ENCODE measurements around the gene TUBB8B.
"Not testable (repeated sequence)": the region's sequence is repeated elsewhere in the genome, so short reads cannot be mapped to it uniquely, and the experiment has no call there.

TUBB8B gene

DNA sequence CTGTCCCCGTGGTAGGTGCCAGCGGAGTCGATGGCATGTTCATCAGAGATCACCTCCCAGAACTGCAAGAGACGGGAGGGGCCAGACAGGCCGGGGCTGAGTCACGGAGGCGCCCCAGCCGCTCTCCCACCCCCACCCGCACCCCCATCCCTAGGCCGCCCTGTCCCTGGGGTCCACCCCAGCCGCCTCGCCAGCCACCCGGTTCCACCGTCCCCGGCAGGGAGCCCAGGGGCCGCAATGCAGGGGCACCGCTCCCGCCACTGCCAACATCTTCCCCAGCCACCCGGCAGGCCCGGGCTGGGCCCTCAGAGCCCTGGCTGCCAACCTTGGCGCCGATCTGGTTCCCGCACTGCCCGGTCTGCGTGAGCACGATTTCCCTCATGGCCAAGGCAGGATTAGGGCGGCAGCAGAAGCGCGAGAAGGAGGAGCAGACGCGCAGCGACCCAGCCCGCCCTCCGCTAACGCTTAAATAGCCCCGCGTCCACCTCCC is at the start of gene TUBB8B:
Gene TUBB8B, minus strand, starts transcription at position 440 of the 490 bp plus-strand sequence. Its CDS starts 58 bp downstream, at position 382.
- not testable (repeated sequence) for DNase-seq (ENCODE audit: low read depth in 2 of 2)

- DNase-seq (ENCODE audit: low read depth in 2 of 2): not testable (repeated sequence)
Measured at GRCh38 chr18:97252-97914, 48.0 kb upstream of the TUBB8B start.

- DNase-seq (ENCODE audit: low read depth in 2 of 2): not testable (repeated sequence)
Measured at GRCh38 chr18:96767-97131, 47.3 kb upstream of the TUBB8B start.

DNA sequence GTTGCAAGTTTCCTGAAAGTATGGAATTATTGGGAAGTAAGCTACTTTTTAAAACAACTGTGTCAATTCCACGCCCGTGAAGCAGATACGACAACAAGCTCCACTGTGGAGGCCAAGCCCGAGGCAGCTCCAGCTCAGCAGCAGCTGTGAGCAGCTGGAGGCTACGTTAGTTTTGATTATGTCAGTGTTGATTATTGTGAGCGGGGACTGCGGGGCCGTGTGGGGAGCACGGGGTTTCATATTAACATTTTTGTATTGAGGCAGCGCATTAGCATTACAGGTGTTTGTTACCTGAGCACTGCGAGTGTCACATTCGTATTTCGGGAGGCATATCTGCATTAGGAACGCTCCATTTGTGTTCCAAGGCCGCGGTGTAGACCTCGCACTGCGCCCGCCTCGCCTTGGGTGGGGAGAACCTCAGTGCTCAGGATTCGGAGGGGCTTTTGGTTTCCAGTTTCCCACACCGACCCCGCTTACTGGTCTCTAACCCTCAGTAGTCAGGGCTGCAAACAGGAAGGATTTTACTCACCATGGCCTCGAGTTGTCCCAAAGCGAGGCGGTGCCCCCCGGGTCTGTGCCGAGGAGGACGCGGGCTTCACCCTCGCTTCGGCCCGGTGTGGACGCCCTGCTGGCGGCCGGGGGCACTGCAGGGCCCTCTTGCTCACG is 46.8 kb upstream of the TUBB8B start:
- not testable (repeated sequence) for DNase-seq (ENCODE audit: low read depth in 2 of 2)

- not testable (repeated sequence) for DNase-seq (ENCODE audit: low read depth in 2 of 2)
Measured at GRCh38 chr18:95580-95979, 46.2 kb upstream of the TUBB8B start.

GRCh38 chr18:93897-94408 is 44.5 kb upstream of the TUBB8B start:
- DNase-seq (ENCODE audit: low read depth in 2 of 2): not testable (repeated sequence)

DNA sequence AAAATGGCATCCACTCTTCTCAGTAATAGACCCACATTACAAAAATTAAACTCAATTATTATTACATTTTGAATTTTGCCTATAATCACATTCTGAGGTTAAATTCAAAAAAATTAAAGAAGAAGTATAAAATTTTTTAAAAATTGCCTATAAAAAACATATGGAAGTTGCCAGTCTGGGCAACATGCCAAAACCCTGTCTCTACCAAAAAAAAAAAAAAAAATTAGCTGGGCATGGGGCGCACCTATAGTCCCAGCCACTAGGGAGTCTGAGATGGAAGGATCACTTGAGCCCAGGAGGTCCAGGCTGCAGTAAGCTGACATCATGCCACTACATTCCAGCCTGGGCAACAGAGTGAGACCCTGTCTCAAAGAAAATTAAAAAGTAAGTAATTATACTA is 42.1 kb upstream of the TUBB8B start:
- DNase-seq (ENCODE audit: low read depth in 2 of 2): not testable (repeated sequence)

DNA sequence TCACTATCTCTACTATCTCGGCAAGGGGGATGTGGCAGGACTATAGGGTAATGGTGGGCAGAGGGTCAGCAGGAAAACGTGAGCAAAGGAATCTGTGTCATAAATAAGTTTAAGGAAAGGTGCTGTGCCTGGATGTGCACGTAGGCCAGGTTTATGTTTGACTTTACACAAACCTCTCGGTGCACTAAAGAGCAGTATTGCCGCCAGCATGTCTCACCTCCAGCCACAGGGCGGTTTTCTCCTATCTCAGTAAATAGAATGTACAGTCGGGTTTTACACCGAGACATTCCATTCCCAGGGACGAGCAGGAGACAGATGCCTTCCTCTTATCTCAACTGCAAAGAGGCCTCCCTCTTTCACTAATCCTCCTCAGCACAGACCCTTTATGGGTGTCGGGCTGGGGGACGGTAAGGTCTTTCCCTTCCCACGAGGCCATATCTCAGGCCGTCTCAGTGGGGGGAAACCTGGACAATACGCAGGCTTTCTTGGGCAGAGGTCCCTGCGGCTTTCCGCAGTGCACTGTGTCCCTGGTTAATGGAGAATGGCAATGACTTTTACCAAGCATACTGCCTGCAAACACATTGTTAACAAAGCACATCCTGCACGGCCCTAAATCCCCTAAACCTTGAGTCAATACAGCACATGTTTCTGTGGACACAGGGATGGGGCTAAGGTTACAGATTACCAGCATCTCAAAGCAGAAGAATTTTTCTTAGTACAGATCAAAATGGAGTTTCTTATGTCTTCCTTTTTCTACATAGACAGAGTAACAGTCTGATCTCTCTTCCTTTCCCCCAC is 41.2 kb upstream of the TUBB8B start:
- not testable (repeated sequence) for DNase-seq (ENCODE audit: low read depth in 2 of 2)

DNA sequence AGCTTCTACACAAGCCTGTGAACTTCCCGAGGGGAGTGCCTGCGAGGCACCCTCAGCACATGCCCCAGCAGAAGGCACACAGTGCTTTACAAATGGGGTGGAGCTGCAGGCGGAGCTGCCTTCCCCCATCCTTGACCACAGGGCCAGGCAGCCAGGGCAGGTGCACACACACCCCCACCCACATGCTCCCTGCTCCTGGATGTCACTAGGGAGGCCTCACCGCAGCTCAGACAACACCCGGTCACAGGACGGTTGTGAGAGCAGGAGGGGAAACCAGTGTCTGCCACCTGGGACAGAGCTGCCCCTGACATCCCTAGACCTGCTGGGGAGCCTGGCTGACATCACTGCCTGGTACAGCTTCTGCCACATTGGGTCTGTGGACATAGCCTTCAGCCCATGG is 39.7 kb upstream of the TUBB8B start:
- DNase-seq (ENCODE audit: low read depth in 2 of 2): not testable (repeated sequence)

DNA sequence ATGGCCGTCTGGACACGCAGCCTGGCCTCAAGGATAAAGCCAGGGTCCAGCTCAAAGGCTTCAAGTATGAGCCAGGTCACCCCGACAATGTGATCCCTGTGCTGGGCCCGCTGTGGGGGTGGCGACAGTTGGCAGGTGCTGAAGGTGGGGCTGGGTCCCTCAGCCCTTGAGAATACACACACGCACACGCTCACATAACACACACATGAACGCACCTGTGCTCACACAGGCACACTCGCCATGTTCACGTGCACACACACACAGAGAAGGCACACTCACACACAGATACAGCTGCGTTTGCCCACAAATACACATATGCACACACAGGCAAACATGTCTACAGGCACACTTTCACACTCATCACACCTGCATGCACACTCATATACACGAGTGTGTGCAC is 35.4 kb upstream of the TUBB8B start:
- DNase-seq (ENCODE audit: low read depth in 2 of 2): not testable (repeated sequence)

DNA sequence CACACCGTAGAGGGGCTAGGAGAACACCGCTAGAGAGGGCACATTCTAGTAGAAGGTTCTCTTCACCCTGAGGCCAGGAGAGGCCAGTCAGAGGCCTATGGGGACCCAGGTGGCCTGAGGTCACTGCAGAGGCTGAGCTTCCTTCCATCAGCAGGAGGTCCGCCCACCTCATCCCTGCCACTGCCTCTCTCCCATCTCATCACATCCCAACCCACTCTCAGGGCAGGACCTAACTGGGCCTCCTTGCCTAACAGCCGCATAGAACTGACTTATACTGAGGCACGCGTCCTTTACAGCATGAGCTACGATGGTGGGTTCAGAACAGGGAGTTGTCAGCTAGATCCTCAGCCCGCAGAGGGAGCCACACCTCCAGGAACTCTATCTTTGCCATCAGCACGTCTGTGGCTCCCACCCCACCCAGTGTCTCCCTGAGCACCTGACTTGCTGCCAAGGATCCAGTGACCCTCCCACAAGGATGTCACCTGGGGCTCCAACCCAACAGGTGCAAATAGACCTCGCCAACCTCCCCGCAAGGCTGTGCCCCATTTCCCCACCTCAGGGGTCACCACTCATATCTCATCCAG is 33.3 kb upstream of the TUBB8B start:
- not testable (repeated sequence) for DNase-seq (ENCODE audit: low read depth in 2 of 2)

DNA sequence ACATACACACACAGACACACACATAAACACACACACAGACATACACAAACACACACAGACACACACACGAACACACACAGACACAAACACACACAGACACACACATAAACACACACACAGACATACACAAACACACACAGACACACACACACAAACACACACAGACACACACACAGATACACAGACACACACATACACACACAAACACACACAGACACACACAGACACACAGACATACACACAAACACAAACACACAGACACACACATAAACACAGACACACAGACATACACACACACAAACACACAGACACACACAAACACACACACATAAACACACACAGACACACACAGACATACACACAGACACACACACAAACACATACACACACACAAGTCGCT is 31.5 kb upstream of the TUBB8B start:
- not testable (repeated sequence) for DNase-seq (ENCODE audit: low read depth in 2 of 2)

DNA sequence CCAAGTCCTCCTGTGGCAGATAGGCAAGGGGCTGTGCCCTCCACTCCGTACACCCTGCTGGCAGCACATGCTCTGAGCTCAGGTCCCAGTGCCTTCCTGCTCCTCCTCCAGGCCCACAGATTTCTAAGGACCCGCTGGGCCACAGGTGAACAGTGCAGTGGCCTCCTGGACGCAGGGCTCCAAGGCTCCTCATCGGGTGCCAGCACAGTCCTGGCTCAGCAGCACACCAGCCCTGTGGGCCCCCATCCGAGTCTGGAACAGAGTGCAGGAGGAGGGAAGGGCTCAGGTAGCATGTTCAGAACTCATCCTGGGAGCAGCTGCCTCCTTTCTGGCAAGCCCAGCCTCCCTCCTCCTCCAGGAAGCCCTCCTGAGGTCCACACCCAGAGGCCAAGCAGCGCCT is 30.8 kb upstream of the TUBB8B start:
- not testable (repeated sequence) for DNase-seq (ENCODE audit: low read depth in 2 of 2)

GRCh38 chr18:75525-76160 is 26.2 kb upstream of the TUBB8B start:
- not testable (repeated sequence) for DNase-seq (ENCODE audit: low read depth in 2 of 2)

DNA sequence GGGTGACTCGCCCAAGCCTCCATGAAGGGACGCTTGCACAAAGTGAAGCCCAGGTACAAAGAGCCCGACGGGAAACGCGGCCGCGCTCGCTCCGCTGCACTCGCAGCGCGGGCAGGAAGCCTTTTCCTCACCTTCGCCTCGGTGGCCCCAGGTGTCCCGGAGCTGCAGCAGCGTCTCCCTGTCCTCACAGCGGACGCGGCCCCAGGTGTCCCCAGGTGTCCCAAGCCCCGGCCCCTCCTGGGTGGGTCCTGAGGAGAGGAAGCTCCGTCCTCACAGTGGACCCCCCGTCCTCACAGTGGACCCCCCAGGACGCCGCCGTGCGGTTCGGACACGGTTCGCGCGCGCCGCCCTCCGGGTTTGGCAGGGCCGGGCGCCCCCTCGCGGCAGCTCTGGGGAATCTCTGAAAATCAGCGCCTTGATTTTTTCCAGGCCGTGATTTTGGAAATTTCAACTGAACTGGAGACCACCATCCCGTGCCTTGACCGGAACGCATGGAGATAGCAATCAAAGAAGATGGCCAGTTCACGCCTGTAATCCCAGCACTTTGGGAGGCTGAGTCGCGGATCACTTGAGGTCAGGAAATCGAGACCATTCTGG is 23.9 kb upstream of the TUBB8B start:
- DNase-seq (ENCODE audit: low read depth in 2 of 2): not testable (repeated sequence)

DNA sequence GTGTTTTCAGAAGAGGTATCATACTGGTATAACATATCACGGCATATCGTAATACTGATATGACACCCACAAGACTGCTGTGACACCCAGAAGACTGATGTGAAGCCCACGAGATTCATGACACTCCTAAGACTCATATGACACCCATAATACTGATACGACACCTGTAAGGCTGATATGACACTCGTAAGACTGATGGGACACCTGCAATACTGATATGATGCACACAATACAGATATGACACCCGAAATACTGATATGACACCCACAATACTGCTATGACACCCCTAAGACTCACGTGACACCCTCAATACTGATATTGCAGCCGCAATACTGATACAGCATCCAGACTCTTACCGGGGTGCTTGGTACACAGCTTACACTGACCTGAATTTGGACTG is 18.3 kb upstream of the TUBB8B start:
- DNase-seq (ENCODE audit: low read depth in 2 of 2): not testable (repeated sequence)

DNA sequence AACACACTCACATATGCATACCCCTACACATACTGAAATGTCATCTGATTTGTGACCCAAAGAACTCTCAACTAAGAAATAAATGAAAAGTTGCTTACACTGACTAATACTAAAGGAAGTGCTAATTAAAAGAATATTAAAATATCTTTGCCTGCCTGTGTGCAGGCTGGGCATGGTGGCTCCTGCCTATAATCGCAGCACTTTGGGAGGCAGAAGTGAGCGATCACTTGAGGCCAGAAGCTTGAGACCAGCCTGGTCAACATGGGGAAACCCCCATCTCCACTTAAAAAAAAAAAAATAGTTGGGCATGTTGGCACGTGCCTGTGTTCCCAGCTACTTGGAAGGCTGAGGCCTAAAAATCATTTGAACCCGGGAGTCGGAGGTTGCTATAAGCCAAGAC is 14.9 kb upstream of the TUBB8B start:
- DNase-seq (ENCODE audit: low read depth in 2 of 2): not testable (repeated sequence)

- not testable (repeated sequence) for DNase-seq (ENCODE audit: low read depth in 2 of 2)
Measured at GRCh38 chr18:63656-64055, 14.2 kb upstream of the TUBB8B start.

- not testable (repeated sequence) for DNase-seq (ENCODE audit: low read depth in 2 of 2)
Measured at GRCh38 chr18:54388-54787, 5.0 kb upstream of the TUBB8B start.

DNA sequence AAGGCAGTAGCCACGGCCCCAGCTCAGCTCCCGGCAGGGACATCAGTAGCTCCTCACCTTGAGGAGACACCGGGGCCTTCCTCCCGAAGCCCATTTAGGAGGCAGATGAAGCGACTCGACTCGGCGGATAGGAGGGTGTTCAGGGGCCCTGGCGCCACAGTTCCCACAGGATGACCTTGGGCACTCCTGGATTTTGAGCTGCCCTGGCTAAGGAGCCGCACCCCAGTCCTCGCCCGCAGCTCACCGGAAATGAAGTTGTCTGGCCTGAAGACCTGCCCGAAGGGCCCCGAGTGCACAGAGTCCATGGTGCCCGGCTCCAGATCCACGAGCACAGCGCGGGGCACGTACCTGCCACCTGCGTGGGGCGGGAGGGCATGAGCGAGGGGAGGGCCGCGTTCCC is 719 bp downstream of the TUBB8B start:
- DNase-seq (ENCODE audit: low read depth in 2 of 2): not testable (repeated sequence)

DNA sequence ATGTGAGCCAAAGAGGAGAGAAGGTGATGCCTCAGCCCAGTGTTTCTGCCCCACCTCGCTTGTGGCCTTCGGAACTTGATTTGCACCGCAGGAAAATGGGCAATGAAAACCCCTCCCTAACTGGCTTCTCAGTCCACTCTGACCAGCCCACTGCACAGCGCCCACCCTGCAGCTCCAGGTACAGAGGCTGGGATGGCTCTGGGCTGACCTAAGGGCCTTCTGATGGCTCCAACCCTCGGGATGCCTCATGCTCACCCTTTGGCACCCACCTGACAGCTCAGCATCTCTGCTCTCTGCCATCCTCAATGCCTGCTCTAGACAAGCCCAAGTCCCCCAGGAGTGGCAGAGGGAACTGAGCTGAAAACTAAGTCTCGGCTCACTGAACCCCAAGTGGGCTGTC is 36.2 kb downstream of the TUBB8B start:
- DNase-seq (ENCODE audit: low read depth in 2 of 2): not testable (repeated sequence)

Measured in stimulated activated CD8-positive, alpha-beta memory T cell treated with anti-CD3 and anti-CD28 coated beads, Interleukin-15, amount 100 ng/mL, for 4 hours (primary cell).